HEK293T (cell line): ENCODE results near the gene DIABLO.

Experiments used
- CTCF ChIA-PET: fragments of 350-600 bp; formaldehyde crosslinking; extraction: SDS; loops from one replicate; lab custom pipeline; 2021; ENCODE audit warnings: antibody characterized with exemption, inconsistent platforms; lab: Yijun Ruan, JAX
- POLR2A ChIA-PET: fragments of 350-600 bp; formaldehyde crosslinking; extraction: SDS; loops from one replicate; lab custom pipeline; 2020; ENCODE audit warnings: antibody characterized with exemption, inconsistent platforms; lab: Yijun Ruan, JAX
- DNase-seq: peaks from one replicate; pipeline ENCODE4 v3.0.0; 2012; ENCODE audit warnings: mixed read lengths; ENCODE audit errors: extremely low spot score
- ARNT ChIP-seq: fragments of 450-650 bp; IDR thresholded peaks from 2 replicates; pipeline ENCODE4 v1.6.1; 2017; ENCODE audit warnings: mild to moderate bottlenecking
- BHLHE40 ChIP-seq: fragments of 450-650 bp; IDR thresholded peaks from 2 replicates; pipeline ENCODE4 v1.6.1; 2016; ENCODE audit warnings: mild to moderate bottlenecking, moderate library complexity, borderline replicate concordance
- CTBP1 ChIP-seq: fragments of 450-650 bp; IDR thresholded peaks from 2 replicates; pipeline ENCODE4 v1.6.1; 2016; ENCODE audit warnings: borderline replicate concordance
- ELF4 ChIP-seq: fragments of 450-650 bp; IDR thresholded peaks from 2 replicates; pipeline ENCODE4 v1.6.1; 2017; ENCODE audit warnings: antibody characterized with exemption
- FOXA1 ChIP-seq: fragments of 450-650 bp; IDR thresholded peaks from 2 replicates; pipeline ENCODE4 v1.6.1; 2016; ENCODE audit warnings: mild to moderate bottlenecking
- FOXK2 ChIP-seq: fragments of 450-650 bp; IDR thresholded peaks from 2 replicates; pipeline ENCODE4 v1.6.1; 2016; ENCODE audit warnings: mild to moderate bottlenecking
- FOXM1 ChIP-seq: fragments of 450-650 bp; IDR thresholded peaks from 2 replicates; pipeline ENCODE4 v1.6.1; 2017; ENCODE audit warnings: mild to moderate bottlenecking, borderline replicate concordance
- HDGF ChIP-seq: fragments of 450-650 bp; IDR thresholded peaks from 2 replicates; pipeline ENCODE4 v1.6.1; 2017; ENCODE audit warnings: antibody characterized with exemption, borderline replicate concordance
- L3MBTL2 ChIP-seq: fragments of 450-650 bp; conservative IDR thresholded peaks from 2 replicates; pipeline ENCODE4 v1.6.1; 2016; ENCODE audit warnings: mild to moderate bottlenecking
- LEF1 ChIP-seq: fragments of 450-650 bp; IDR thresholded peaks from 2 replicates; pipeline ENCODE4 v1.6.1; 2017; ENCODE audit warnings: mild to moderate bottlenecking, borderline replicate concordance
- NFRKB ChIP-seq: fragments of 450-650 bp; IDR thresholded peaks from 2 replicates; pipeline ENCODE4 v1.6.1; 2016; ENCODE audit warnings: mild to moderate bottlenecking, moderate library complexity
- SP1 ChIP-seq: fragments of 450-650 bp; IDR thresholded peaks from 2 replicates; pipeline ENCODE4 v1.6.1; 2017
- SUZ12 ChIP-seq: fragments of 450-650 bp; IDR thresholded peaks from 2 replicates; pipeline ENCODE4 v1.6.1; 2016; ENCODE audit warnings: mild to moderate bottlenecking
- TARDBP ChIP-seq: fragments of 450-650 bp; IDR thresholded peaks from 2 replicates; pipeline ENCODE4 v1.6.1; 2016
- ZNF384 ChIP-seq: fragments of 450-650 bp; IDR thresholded peaks from 2 replicates; pipeline ENCODE4 v1.6.1; 2016
- TF ChIP-seq, protein P1 (sequence below): fragments of 450-650 bp; IDR thresholded peaks from 2 replicates; pipeline ENCODE4 v1.6.1; 2016

Gene DIABLO

DNA sequence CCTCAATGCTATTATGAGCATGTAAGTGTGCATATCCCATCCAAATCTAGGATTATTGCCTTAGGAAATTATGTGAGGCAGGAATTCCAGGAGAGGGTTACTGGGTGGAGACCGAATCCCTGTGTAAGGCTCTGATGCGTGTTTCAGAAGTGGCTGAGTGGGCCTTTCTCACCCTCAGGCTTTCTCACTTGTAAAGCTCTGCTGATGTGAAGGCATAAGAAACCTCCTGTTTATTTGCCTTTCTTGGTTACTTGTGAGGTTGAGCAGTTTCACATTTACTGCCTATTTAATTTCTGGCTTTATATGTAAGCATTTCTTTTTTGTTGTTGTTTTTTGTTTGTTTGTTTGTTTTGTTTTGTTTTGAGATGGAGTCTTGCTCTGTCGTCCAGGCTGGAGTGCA is 62.9 kb downstream of the DIABLO start:
- POLR2A ChIA-PET: no interaction called here

DNA sequence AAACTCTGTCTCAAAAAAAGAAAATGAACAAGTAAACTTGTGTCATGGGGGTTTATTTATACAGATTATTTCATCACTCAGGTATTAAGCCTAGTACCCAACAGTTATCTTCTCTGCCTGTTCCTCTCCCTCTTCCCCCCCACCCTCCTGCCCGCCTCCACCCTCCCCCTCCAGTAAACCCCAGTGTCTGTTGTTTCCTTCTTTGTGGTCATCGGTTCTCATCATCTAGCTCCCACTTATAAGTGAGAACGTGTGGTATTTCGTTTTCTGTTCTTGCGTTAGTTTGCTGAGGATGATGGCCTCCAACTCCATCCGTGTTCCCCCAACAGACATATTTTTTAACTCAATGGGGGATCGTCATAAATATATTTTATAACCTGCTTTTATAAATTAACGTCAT is 64.2 kb downstream of the DIABLO start:
- ChIA-PET POLR2A (no interaction called here), CTCF (no interaction called here)
- no peak for TF ChIP-seq ZNF384
- no peak for TF ChIP-seq SUZ12
- TF ChIP-seq HDGF: no peak
- TF ChIP-seq TARDBP: no peak
- TF ChIP-seq BHLHE40: no peak
- no peak for TF ChIP-seq NFRKB
- no peak for TF ChIP-seq ARNT
- no peak for TF ChIP-seq FOXA1
- no peak for TF ChIP-seq FOXK2
- no peak for TF ChIP-seq FOXM1
- DNase-seq: no peak

More for the DNA sequence above, 62.9 kb downstream of the DIABLO start:
- no peak for TF ChIP-seq ARNT
- TF ChIP-seq CTBP1: no peak
- TF ChIP-seq SUZ12: no peak
- no peak for TF ChIP-seq NFRKB
- no peak for TF ChIP-seq HDGF
- TF ChIP-seq BHLHE40: no peak
- no peak for TF ChIP-seq ZNF384
- TF ChIP-seq SP1: no peak
- TF ChIP-seq FOXM1: no peak
- TF ChIP-seq LEF1: no peak
- no peak for TF ChIP-seq L3MBTL2
- TF ChIP-seq FOXA1: no peak
- TF ChIP-seq, protein P1, sequence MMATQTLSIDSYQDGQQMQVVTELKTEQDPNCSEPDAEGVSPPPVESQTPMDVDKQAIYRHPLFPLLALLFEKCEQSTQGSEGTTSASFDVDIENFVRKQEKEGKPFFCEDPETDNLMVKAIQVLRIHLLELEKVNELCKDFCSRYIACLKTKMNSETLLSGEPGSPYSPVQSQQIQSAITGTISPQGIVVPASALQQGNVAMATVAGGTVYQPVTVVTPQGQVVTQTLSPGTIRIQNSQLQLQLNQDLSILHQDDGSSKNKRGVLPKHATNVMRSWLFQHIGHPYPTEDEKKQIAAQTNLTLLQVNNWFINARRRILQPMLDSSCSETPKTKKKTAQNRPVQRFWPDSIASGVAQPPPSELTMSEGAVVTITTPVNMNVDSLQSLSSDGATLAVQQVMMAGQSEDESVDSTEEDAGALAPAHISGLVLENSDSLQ: no peak
- TF ChIP-seq ELF4: no peak
- no peak for TF ChIP-seq FOXK2
- TF ChIP-seq TARDBP: no peak
- DNase-seq: no peak
- CTCF ChIA-PET: interaction anchor here (1.1 kb wide), 1 partner anchor 356 kb away, joined by 5 read pairs; no protein-coding TSS in a partner anchor

DNA sequence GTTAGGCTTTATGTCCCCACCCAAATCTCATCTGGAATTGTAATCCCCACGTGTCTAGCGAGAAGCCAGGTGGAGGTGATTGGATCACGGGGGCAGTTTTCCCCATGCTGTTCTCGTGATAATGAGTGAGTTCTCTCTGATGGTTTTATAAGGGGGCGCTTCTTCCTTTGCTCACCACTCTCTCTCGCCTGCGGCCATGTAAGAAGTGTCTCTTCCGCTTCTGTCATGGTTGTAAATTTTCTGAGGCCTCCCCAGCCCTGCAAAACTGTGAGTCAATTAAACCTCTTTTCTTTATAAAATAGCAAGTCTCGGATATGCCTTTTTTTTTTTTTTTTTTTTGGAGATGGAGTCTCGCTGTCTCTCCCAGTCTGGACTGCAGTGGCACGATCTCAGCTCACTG is 65.1 kb downstream of the DIABLO start:
- TF ChIP-seq CTBP1 (no peak), ELF4 (no peak), SP1 (no peak), SUZ12 (no peak), L3MBTL2 (no peak), FOXA1 (no peak), ZNF384 (no peak), FOXM1 (no peak), TARDBP (no peak), HDGF (no peak), ARNT (no peak)
- TF ChIP-seq, protein P1: no peak
- no peak for DNase-seq
- ChIA-PET CTCF (no interaction called here), POLR2A (interaction anchor here (0.7 kb wide), 1 partner anchor 140 kb away, joined by 3 read pairs; no protein-coding TSS in a partner anchor)

DNA sequence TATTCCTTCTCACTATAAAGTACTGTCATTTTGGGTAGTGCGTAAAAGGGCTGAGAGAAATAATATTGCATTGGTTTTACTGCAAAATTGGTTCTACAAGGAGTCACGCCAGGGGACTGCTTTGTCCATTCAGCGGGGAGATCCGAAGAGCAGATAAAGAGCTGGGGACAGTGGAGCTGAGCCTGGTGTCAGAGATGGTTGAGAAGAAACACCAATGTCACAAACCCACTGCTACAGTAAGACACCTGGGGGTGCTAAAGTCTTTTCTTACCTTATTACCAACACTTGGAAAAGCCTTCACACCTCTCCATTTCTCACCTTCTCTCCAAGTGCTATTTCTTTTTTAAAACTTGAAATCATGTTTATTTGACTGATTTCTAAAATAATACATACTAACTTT is 66.0 kb downstream of the DIABLO start:
- POLR2A ChIA-PET: interaction anchor here (0.7 kb wide), 1 partner anchor 139 kb away, joined by 3 read pairs; no protein-coding TSS in a partner anchor
- no peak for DNase-seq
- CTCF ChIA-PET: interaction anchor here (0.8 kb wide), 1 partner anchor 312 kb away, joined by 6 read pairs; no protein-coding TSS in a partner anchor
- TF ChIP-seq, protein P1: no peak
- TF ChIP-seq TARDBP (no peak), CTBP1 (no peak), L3MBTL2 (no peak), ZNF384 (no peak), SUZ12 (no peak), NFRKB (no peak), BHLHE40 (no peak)

DNA sequence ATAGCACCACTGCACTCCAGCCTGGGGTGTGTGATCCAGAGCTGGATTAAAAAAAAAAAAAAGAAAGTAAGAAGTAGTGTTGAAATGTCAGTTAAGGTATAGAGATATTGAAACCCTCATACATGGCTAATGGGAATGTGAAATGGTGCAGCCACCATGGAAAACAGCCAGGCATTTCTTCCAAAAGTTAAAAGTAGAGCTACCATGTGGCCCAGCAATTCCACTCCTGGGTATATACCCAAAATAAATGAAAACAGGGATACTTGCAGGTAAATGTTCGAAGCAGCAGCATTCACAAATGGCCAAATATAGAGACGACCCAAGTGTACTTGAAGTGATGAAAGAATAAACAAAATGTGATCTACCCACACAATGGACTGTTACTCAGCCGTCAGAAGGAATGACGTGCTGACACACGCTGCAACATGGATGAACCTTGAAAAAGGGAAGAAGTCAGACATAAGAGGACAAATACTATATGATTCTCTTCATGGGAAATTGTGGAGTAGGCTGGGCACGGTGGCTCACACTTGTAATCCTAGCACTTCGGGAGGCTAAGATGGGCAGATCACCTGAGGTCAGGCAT is 67.1 kb downstream of the DIABLO start:
- TF ChIP-seq ARNT: no peak
- TF ChIP-seq L3MBTL2: no peak
- no peak for TF ChIP-seq LEF1
- TF ChIP-seq SP1: no peak
- no peak for TF ChIP-seq CTBP1
- TF ChIP-seq BHLHE40: no peak
- no peak for TF ChIP-seq HDGF
- no peak for TF ChIP-seq TARDBP
- TF ChIP-seq, protein P1: no peak
- TF ChIP-seq ZNF384: no peak
- no peak for DNase-seq
- POLR2A ChIA-PET: no interaction called here
- CTCF ChIA-PET: interaction anchor here (0.7 to 0.8 kb wide), 2 partner anchors 94 to 313 kb away, joined by 4 to 6 read pairs; no protein-coding TSS in a partner anchor
